ENCODE measurements around the gene RCBTB2. TPM values are rescaled to one million over a fixed set of nuclear protein-coding genes. Genes with fewer than 3 reads are reported as not detected.

Gene RCBTB2
- total RNA-seq, 1 donor: 10.5 TPM

DNA sequence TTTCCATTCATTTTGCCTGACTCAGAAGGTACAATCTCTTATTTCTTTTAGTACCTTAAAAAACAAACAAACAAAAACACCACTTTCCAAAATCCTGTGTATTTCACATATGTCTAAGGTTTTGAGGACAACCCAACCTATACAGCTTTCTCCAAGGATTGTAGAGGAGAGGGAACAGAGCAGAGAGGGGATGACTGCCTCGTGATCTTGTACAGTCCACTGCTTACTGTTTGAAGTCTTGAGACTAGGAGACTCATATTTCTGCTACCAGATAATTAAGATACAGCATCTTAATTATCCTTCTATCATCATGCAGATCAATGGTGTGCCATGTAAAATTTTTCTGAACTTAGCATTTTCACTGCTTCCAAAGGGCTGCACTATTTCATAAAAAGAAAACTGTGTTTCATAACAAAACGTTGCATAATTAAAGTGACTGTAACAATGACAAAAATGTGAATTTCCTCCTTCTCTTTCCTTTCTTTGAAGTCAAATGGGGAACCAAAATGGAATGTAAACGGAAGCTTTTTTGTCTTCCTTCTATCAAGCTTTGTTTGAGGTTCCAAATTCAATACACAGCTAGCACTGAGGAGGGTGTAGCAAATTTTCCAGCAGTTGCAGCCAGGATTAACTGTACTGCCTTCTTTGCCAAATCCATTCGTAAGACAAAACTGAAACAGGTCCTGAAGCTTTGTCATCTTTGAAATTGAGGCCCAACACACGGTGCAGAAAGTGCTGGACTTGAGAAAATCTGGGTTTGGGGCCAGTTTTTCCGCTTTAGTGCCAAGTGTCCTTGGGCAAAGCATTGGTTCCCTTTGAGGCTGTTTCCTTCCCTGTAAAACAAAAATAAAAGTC, 34.9 kb upstream of the RCBTB2 start:
- H3K36me3 ChIP-seq (ENCODE audit: insufficient read depth, low read length): no peaks in the 10 kb centered on the region
- H3K4me3 ChIP-seq (ENCODE audit: insufficient read depth, low read length): peak overlapping the region; percentile 45
- peak; percentile 58 for DNase-seq (ENCODE audit: insufficient read length, low spot score, missing footprints)
- H2AFZ ChIP-seq (ENCODE audit: low read length): peak overlapping the region; percentile 87
- H4K20me1 ChIP-seq (ENCODE audit: insufficient read depth, low read length): no peaks in the 10 kb centered on the region
- no peaks in the 10 kb centered on the region for H3K27me3 ChIP-seq (ENCODE audit: insufficient read depth, low read length)
- TF ChIP-seq, protein P1, sequence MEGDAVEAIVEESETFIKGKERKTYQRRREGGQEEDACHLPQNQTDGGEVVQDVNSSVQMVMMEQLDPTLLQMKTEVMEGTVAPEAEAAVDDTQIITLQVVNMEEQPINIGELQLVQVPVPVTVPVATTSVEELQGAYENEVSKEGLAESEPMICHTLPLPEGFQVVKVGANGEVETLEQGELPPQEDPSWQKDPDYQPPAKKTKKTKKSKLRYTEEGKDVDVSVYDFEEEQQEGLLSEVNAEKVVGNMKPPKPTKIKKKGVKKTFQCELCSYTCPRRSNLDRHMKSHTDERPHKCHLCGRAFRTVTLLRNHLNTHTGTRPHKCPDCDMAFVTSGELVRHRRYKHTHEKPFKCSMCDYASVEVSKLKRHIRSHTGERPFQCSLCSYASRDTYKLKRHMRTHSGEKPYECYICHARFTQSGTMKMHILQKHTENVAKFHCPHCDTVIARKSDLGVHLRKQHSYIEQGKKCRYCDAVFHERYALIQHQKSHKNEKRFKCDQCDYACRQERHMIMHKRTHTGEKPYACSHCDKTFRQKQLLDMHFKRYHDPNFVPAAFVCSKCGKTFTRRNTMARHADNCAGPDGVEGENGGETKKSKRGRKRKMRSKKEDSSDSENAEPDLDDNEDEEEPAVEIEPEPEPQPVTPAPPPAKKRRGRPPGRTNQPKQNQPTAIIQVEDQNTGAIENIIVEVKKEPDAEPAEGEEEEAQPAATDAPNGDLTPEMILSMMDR (IDR thresholded peaks at IDR 0.05; ENCODE audit: extremely low read depth, low read depth, low read length): no peak
- no peaks in the 10 kb centered on the region for H3K9me3 ChIP-seq (ENCODE audit: low read depth, low read length)
- no peaks in the 10 kb centered on the region for H3K79me2 ChIP-seq (ENCODE audit: insufficient read depth, low read length)
- H3K27ac ChIP-seq (ENCODE audit: low read depth, low read length): no peak overlapping the region
- H3K4me1 ChIP-seq (ENCODE audit: insufficient read depth, low read length): peaks cover 25% of the 10 kb centered on the region
- H3K4me2 ChIP-seq (ENCODE audit: insufficient read depth, low read length): peak overlapping the region; percentile 68

DNA sequence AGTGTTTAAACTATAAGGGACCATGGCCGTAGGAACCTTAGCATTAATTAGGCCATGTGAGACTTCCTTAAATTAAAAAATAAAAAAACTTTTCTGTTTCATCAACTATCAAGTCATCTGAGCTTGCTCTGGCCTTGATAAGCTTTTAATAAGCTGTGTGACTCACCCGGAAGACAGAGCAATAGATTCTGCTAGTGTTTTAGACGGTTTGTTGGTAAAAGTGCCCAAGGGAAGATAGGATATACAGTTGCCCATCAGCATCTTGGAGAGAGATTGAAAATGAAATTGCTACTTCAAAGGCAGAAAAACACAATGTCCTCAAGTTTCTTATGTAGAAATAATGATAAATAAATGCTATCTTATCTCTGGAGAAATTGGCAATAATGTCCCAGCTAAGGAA, 31.2 kb upstream of the RCBTB2 start:
- H3K79me2 ChIP-seq (ENCODE audit: insufficient read depth, low read length): no peaks in the 10 kb centered on the region
- peak; percentile 73 for DNase-seq (ENCODE audit: insufficient read length, low spot score, missing footprints)
- no peak overlapping the region for H2AFZ ChIP-seq (ENCODE audit: low read length)
- H3K27ac ChIP-seq (ENCODE audit: low read depth, low read length): no peak overlapping the region
- no peaks in the 10 kb centered on the region for H4K20me1 ChIP-seq (ENCODE audit: insufficient read depth, low read length)
- TF ChIP-seq, protein P1 (IDR thresholded peaks at IDR 0.05; ENCODE audit: extremely low read depth, low read depth, low read length): no peak
- H3K36me3 ChIP-seq (ENCODE audit: insufficient read depth, low read length): no peaks in the 10 kb centered on the region
- H3K4me1 ChIP-seq (ENCODE audit: insufficient read depth, low read length): peaks cover 21% of the 10 kb centered on the region
- H3K4me2 ChIP-seq (ENCODE audit: insufficient read depth, low read length): no peak overlapping the region
- H3K4me3 ChIP-seq (ENCODE audit: insufficient read depth, low read length): no peak overlapping the region
- H3K27me3 ChIP-seq (ENCODE audit: insufficient read depth, low read length): no peaks in the 10 kb centered on the region
- H3K9me3 ChIP-seq (ENCODE audit: low read depth, low read length): no peaks in the 10 kb centered on the region

GRCh38 chr13:48563626-48564025, 30.7 kb upstream of the RCBTB2 start:
- H3K4me1 ChIP-seq (ENCODE audit: insufficient read depth, low read length): peaks cover 21% of the 10 kb centered on the region
- H3K79me2 ChIP-seq (ENCODE audit: insufficient read depth, low read length): no peaks in the 10 kb centered on the region
- TF ChIP-seq, protein P1 (IDR thresholded peaks at IDR 0.05; ENCODE audit: extremely low read depth, low read depth, low read length): no peak
- no peak overlapping the region for H3K4me2 ChIP-seq (ENCODE audit: insufficient read depth, low read length)
- no peaks in the 10 kb centered on the region for H3K36me3 ChIP-seq (ENCODE audit: insufficient read depth, low read length)
- H4K20me1 ChIP-seq (ENCODE audit: insufficient read depth, low read length): no peaks in the 10 kb centered on the region
- H3K27ac ChIP-seq (ENCODE audit: low read depth, low read length): no peak overlapping the region
- DNase-seq (ENCODE audit: insufficient read length, low spot score, missing footprints): no peak
- H3K9me3 ChIP-seq (ENCODE audit: low read depth, low read length): no peaks in the 10 kb centered on the region
- no peak overlapping the region for H3K4me3 ChIP-seq (ENCODE audit: insufficient read depth, low read length)
- H3K27me3 ChIP-seq (ENCODE audit: insufficient read depth, low read length): no peaks in the 10 kb centered on the region
- no peak overlapping the region for H2AFZ ChIP-seq (ENCODE audit: low read length)

DNA sequence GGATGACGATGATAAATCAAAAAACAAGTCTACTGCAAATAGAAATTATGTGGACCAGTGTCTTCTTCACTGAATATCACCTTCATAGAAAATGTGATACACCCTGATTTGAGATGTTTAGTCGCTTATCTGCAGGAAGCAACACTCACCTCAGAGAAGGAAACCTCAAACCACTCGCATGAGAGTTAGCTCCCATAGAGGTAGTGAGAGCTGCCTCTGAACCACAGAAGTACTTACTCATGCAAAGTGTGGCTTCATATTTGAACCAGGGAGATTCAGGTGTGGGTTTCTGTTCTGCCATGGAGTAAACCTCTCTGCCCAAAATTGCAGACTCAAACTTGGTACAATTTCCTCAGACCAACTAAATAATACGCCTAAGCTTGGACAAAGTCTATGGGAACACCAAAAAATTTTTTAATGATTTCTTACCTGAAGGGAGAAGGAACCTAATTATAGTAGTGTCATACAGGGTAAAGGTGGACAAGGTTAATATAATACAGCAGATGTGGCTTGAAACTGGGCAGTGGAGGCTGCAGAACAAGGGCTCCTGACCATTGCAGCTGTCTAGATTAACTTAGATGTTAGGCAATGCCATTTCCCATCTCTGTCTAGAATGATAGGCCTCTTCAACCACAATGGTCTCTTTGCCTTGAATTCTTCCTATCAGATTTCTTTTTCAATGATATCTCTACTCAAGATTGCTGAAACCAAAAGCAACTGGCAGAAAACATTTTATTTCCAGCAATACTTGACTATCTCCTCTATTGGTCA, 29.6 kb upstream of the RCBTB2 start:
- Histone ChIP-seq H3K4me3 (ENCODE audit: insufficient read depth, low read length) (no peak overlapping the region), H3K27ac (ENCODE audit: low read depth, low read length) (no peak overlapping the region), H3K79me2 (ENCODE audit: insufficient read depth, low read length) (no peaks in the 10 kb centered on the region), H3K9me3 (ENCODE audit: low read depth, low read length) (no peaks in the 10 kb centered on the region), H2AFZ (ENCODE audit: low read length) (no peak overlapping the region), H3K36me3 (ENCODE audit: insufficient read depth, low read length) (no peaks in the 10 kb centered on the region), H4K20me1 (ENCODE audit: insufficient read depth, low read length) (no peaks in the 10 kb centered on the region), H3K27me3 (ENCODE audit: insufficient read depth, low read length) (no peaks in the 10 kb centered on the region), H3K4me2 (ENCODE audit: insufficient read depth, low read length) (no peak overlapping the region), H3K4me1 (ENCODE audit: insufficient read depth, low read length) (peaks cover 12% of the 10 kb centered on the region)
- TF ChIP-seq, protein P1 (IDR thresholded peaks at IDR 0.05; ENCODE audit: extremely low read depth, low read depth, low read length): no peak
- DNase-seq (ENCODE audit: insufficient read length, low spot score, missing footprints): no peak

All from osteoblast (primary cell).